ENCODE results near the gene CAMTA1. TPM values are rescaled to one million over a fixed set of nuclear protein-coding genes. Genes with fewer than 3 reads are reported as not detected.
"Not testable (repeated sequence)": the region's sequence is repeated elsewhere in the genome, so short reads cannot be mapped to it uniquely, and the experiment has no call there.

The CAMTA1 gene
- total RNA-seq, 1 donor from 2014 or later: 62.9 TPM

GRCh38 chr1:7329868-7330615 lies 544.8 kb downstream of the CAMTA1 start:
- peak; percentile 67 to 74 for DNase-seq (ENCODE audit: extremely low spot score in 2 of 2)
- Histone ChIP-seq H3K27me3 (no peaks in the 10 kb centered on the region), H3K4me3 (no peak overlapping the region), H3K36me3 (no peaks in the 10 kb centered on the region), H3K4me1 (no peaks in the 10 kb centered on the region), H3K9me3 (no peaks in the 10 kb centered on the region), H3K27ac (no peak overlapping the region)
- TF ChIP-seq, protein P1, sequence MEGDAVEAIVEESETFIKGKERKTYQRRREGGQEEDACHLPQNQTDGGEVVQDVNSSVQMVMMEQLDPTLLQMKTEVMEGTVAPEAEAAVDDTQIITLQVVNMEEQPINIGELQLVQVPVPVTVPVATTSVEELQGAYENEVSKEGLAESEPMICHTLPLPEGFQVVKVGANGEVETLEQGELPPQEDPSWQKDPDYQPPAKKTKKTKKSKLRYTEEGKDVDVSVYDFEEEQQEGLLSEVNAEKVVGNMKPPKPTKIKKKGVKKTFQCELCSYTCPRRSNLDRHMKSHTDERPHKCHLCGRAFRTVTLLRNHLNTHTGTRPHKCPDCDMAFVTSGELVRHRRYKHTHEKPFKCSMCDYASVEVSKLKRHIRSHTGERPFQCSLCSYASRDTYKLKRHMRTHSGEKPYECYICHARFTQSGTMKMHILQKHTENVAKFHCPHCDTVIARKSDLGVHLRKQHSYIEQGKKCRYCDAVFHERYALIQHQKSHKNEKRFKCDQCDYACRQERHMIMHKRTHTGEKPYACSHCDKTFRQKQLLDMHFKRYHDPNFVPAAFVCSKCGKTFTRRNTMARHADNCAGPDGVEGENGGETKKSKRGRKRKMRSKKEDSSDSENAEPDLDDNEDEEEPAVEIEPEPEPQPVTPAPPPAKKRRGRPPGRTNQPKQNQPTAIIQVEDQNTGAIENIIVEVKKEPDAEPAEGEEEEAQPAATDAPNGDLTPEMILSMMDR (IDR thresholded peaks at IDR 0.05): no peak
- TF ChIP-seq POLR2AphosphoS5 (IDR thresholded peaks at IDR 0.05; ENCODE audit: insufficient read depth in 1 of 2, low read depth in 1 of 2): no peak
- TF ChIP-seq POLR2A (IDR thresholded peaks at IDR 0.05): no peak
- intact Hi-C loops (cut with DNase I): no loop called here

GRCh38 chr1:7330726-7331125 lies 545.5 kb downstream of the CAMTA1 start:
- H3K27me3 ChIP-seq; H3K4me1 ChIP-seq; intact Hi-C loops (cut with DNase I); DNase-seq (ENCODE audit: extremely low spot score in 2 of 2); H3K4me3 ChIP-seq; H3K36me3 ChIP-seq; H3K9me3 ChIP-seq; H3K27ac ChIP-seq: not testable (repeated sequence)

GRCh38 chr1:7331926-7332535 lies 546.8 kb downstream of the CAMTA1 start:
- DNase-seq (ENCODE audit: extremely low spot score in 2 of 2): peak in 1 of 2 donors; percentile 25

DNA sequence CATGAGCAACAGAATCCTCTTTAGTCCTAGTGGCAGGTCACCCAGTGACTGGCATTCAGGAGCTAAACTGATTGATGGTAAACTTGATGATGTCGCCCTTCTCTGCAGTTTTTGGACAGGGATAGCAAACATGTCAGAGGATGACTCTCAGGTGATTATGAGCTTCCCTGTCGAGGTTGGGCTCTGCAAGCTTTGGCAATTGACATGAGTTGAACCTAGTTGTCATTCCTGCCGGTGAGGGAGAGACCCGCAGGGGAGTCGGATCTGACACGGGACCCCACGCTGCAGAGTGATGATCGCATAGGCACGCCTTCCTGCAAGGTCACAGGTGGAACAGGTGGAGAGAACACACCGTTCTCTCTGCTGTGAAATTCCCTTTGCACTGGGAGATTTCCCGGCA lies 547.8 kb downstream of the CAMTA1 start:
- H3K36me3 ChIP-seq: no peaks in the 10 kb centered on the region
- H3K27me3 ChIP-seq: no peaks in the 10 kb centered on the region
- H3K4me3 ChIP-seq: no peak overlapping the region
- TF ChIP-seq, protein P1 (IDR thresholded peaks at IDR 0.05): no peak
- TF ChIP-seq POLR2A (IDR thresholded peaks at IDR 0.05) (no peak), POLR2AphosphoS5 (IDR thresholded peaks at IDR 0.05; ENCODE audit: insufficient read depth in 1 of 2, low read depth in 1 of 2) (no peak)
- no peaks in the 10 kb centered on the region for H3K4me1 ChIP-seq
- DNase-seq (ENCODE audit: extremely low spot score in 2 of 2): no peak
- H3K9me3 ChIP-seq: no peaks in the 10 kb centered on the region
- H3K27ac ChIP-seq: no peak overlapping the region
- intact Hi-C loops (cut with DNase I): no loop called here

More at GRCh38 chr1:7331926-7332535, 546.8 kb downstream of the CAMTA1 start:
- Histone ChIP-seq H3K27ac (no peak overlapping the region), H3K36me3 (no peaks in the 10 kb centered on the region), H3K27me3 (no peaks in the 10 kb centered on the region), H3K9me3 (no peaks in the 10 kb centered on the region), H3K4me3 (no peak overlapping the region), H3K4me1 (no peaks in the 10 kb centered on the region)
- intact Hi-C loops (cut with DNase I): no loop called here
- no peak for TF ChIP-seq POLR2AphosphoS5 (IDR thresholded peaks at IDR 0.05; ENCODE audit: insufficient read depth in 1 of 2, low read depth in 1 of 2)
- TF ChIP-seq, protein P1 (IDR thresholded peaks at IDR 0.05): no peak
- no peak for TF ChIP-seq POLR2A (IDR thresholded peaks at IDR 0.05)

- TF ChIP-seq POLR2AphosphoS5 (IDR thresholded peaks at IDR 0.05; ENCODE audit: insufficient read depth in 1 of 2, low read depth in 1 of 2) (no peak), POLR2A (IDR thresholded peaks at IDR 0.05) (no peak)
- TF ChIP-seq, protein P1 (IDR thresholded peaks at IDR 0.05): no peak
- intact Hi-C loops (cut with DNase I): no loop called here
- H3K9me3 ChIP-seq: no peaks in the 10 kb centered on the region
- no peak for DNase-seq (ENCODE audit: extremely low spot score in 2 of 2)
- no peaks in the 10 kb centered on the region for H3K4me1 ChIP-seq
- no peak overlapping the region for H3K27ac ChIP-seq
- no peaks in the 10 kb centered on the region for H3K27me3 ChIP-seq
- no peak overlapping the region for H3K4me3 ChIP-seq
- no peaks in the 10 kb centered on the region for H3K36me3 ChIP-seq
These were observed 548.4 kb downstream of the CAMTA1 start for GRCh38 chr1:7333620-7334019.
